ENCODE results near the gene DIP2B. TPM values are rescaled to one million over a fixed set of nuclear protein-coding genes. Genes with fewer than 3 reads are reported as not detected.

The DIP2B gene
- total RNA-seq, 1 experiment from 2014 or later, result 29.4 TPM

GRCh38 chr12:50689437-50689836 lies 184.7 kb downstream of the DIP2B start:
- no peaks in the 10 kb centered on the region for H3K4me1 ChIP-seq (replicated peaks; ENCODE audit: insufficient read depth)
- ChIA-PET POLR2A (ENCODE audit: unreplicated experiment) (no interaction called here), CTCF (no interaction called here)
- no peaks in the 10 kb centered on the region for H3K79me2 ChIP-seq (ENCODE audit: low read depth)
- no TSS peak for BruUV-seq (replicated peaks)
- H3K27me3 ChIP-seq (ENCODE audit: insufficient read depth, low read depth), result no peaks in the 10 kb centered on the region
- no peaks in the 10 kb centered on the region for H4K20me1 ChIP-seq (ENCODE audit: insufficient read depth)
- TF ChIP-seq CTCF (conservative IDR thresholded peaks at IDR 0.05) (no peak), EZH2 (IDR thresholded peaks at IDR 0.05; ENCODE audit: low read depth) (no peak)
- H2AFZ ChIP-seq, result no peak overlapping the region
- peaks cover 27% of the 10 kb centered on the region; the same call in 1 of the 2 replicates for H3K36me3 ChIP-seq (ENCODE audit: low read depth)
- no peak overlapping the region for H3K4me2 ChIP-seq
- no peak overlapping the region for H3K4me3 ChIP-seq
- DNase-seq, result no peak
- no peaks in the 10 kb centered on the region; the same call in 1 of the 2 replicates for H3F3A ChIP-seq (ENCODE audit: insufficient read depth, low read depth)
- intact Hi-C loops (cut with micrococcal nuclease; ENCODE audit: unreplicated experiment), result no loop called here
- no peaks in the 10 kb centered on the region for H3K9me3 ChIP-seq (ENCODE audit: insufficient read depth, low read depth)
- no peak overlapping the region for H3K27ac ChIP-seq
- no peaks in the 10 kb centered on the region for H3K9me2 ChIP-seq (ENCODE audit: insufficient read depth)

- Histone ChIP-seq H4K20me1 (ENCODE audit: insufficient read depth) (no peaks in the 10 kb centered on the region), H3K4me3 (no peak overlapping the region), H3K36me3 (ENCODE audit: low read depth) (peaks cover 21% of the 10 kb centered on the region; the same call in 1 of the 2 replicates), H3K9me3 (ENCODE audit: insufficient read depth, low read depth) (no peaks in the 10 kb centered on the region), H3K27ac (no peak overlapping the region), H3K4me2 (no peak overlapping the region), H3F3A (ENCODE audit: insufficient read depth, low read depth) (no peaks in the 10 kb centered on the region; the same call in 1 of the 2 replicates), H2AFZ (no peak overlapping the region), H3K9me2 (ENCODE audit: insufficient read depth) (no peaks in the 10 kb centered on the region), H3K79me2 (ENCODE audit: low read depth) (no peaks in the 10 kb centered on the region), H3K4me1 (replicated peaks; ENCODE audit: insufficient read depth) (no peaks in the 10 kb centered on the region), H3K27me3 (ENCODE audit: insufficient read depth, low read depth) (no peaks in the 10 kb centered on the region)
- CTCF ChIA-PET, result no interaction called here
- TF ChIP-seq CTCF (conservative IDR thresholded peaks at IDR 0.05) (no peak), EZH2 (IDR thresholded peaks at IDR 0.05; ENCODE audit: low read depth) (no peak)
- BruUV-seq (replicated peaks), result no TSS peak
- POLR2A ChIA-PET (ENCODE audit: unreplicated experiment), result no interaction called here
- DNase-seq, result no peak
- intact Hi-C loops (cut with micrococcal nuclease; ENCODE audit: unreplicated experiment), result no loop called here
Measured at GRCh38 chr12:50690925-50691324, 186.1 kb downstream of the DIP2B start.

GRCh38 chr12:50695961-50696360 lies 191.2 kb downstream of the DIP2B start:
- no peak overlapping the region for H3K4me3 ChIP-seq
- TF ChIP-seq EZH2 (IDR thresholded peaks at IDR 0.05; ENCODE audit: low read depth) (no peak), CTCF (conservative IDR thresholded peaks at IDR 0.05) (no peak)
- no peak overlapping the region for H3K4me2 ChIP-seq
- 0 out of 2 replicates have a peak, but pooled peaks cover 3% of the 10 kb centered on the region for H3F3A ChIP-seq (ENCODE audit: insufficient read depth, low read depth)
- intact Hi-C loops (cut with micrococcal nuclease; ENCODE audit: unreplicated experiment), result no loop called here
- H3K9me3 ChIP-seq (ENCODE audit: insufficient read depth, low read depth), result no peaks in the 10 kb centered on the region
- H3K79me2 ChIP-seq (ENCODE audit: low read depth), result no peaks in the 10 kb centered on the region
- H2AFZ ChIP-seq, result no peak overlapping the region
- no peaks in the 10 kb centered on the region for H3K4me1 ChIP-seq (replicated peaks; ENCODE audit: insufficient read depth)
- no peaks in the 10 kb centered on the region for H3K9me2 ChIP-seq (ENCODE audit: insufficient read depth)
- no TSS peak for BruUV-seq (replicated peaks)
- no peak overlapping the region for H3K27ac ChIP-seq
- no peaks in the 10 kb centered on the region for H4K20me1 ChIP-seq (ENCODE audit: insufficient read depth)
- ChIA-PET CTCF (no interaction called here), POLR2A (ENCODE audit: unreplicated experiment) (no interaction called here)
- H3K27me3 ChIP-seq (ENCODE audit: insufficient read depth, low read depth), result no peaks in the 10 kb centered on the region
- H3K36me3 ChIP-seq (ENCODE audit: low read depth), result peaks cover 23% of the 10 kb centered on the region; the same call in 1 of the 2 replicates
- DNase-seq, result no peak

Data from PC-9 (cell line).